Measurements from ENCODE around the gene MED9. TPM values are rescaled to one million over a fixed set of nuclear protein-coding genes. Genes with fewer than 3 reads are reported as not detected.

Gene MED9
- total RNA-seq, 6 donors from 2014 or later: 8.5 to 31.4 (median 13.9) TPM

DNA sequence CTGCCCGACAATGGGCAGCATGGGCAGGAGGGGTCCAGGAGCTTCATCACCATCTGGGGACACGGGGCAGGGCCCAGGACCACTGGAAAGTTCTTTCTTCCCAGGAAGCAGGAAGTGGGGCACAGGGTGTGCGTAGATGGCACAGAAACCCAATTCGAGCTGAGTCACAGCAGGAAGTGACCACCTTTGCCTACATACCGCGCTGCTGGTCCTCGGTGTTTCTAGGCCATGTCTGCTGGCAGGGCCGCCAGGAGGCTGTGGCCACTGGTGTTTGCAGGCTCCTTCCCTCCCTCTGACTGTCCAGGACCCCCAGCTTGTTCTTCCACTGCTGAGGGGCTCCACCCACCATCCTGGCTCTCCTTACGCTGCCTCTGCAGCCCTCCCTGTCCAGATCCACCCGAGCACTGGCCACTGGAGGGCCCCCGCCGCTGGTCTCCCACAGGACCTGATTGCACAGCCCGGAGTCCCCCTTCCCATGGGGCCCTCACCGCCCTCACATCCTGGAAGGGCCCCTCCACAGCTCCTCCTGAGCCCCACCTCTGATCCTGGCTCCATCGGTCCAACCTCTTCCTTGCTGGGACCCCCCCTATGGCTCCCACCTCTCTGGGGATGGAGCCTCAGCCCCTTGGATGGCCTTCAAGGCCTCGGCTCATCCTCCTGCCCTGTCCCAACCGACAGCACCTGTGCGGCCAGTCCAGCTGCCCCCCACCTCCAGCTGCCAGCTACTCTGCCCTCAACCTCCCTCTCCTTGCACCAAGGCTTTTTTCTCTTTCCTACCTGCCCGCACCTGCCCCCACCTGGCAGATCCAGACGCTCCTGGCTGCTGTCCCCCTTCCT, 33.9 kb downstream of the MED9 start:
- no peak for TF ChIP-seq POLR2A (IDR thresholded peaks at IDR 0.05)
- no peak for TF ChIP-seq POLR2AphosphoS5 (IDR thresholded peaks at IDR 0.05)
- TF ChIP-seq, protein P1, sequence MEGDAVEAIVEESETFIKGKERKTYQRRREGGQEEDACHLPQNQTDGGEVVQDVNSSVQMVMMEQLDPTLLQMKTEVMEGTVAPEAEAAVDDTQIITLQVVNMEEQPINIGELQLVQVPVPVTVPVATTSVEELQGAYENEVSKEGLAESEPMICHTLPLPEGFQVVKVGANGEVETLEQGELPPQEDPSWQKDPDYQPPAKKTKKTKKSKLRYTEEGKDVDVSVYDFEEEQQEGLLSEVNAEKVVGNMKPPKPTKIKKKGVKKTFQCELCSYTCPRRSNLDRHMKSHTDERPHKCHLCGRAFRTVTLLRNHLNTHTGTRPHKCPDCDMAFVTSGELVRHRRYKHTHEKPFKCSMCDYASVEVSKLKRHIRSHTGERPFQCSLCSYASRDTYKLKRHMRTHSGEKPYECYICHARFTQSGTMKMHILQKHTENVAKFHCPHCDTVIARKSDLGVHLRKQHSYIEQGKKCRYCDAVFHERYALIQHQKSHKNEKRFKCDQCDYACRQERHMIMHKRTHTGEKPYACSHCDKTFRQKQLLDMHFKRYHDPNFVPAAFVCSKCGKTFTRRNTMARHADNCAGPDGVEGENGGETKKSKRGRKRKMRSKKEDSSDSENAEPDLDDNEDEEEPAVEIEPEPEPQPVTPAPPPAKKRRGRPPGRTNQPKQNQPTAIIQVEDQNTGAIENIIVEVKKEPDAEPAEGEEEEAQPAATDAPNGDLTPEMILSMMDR (IDR thresholded peaks at IDR 0.05): no peak
- TF ChIP-seq EP300 (IDR thresholded peaks at IDR 0.05): no peak

DNA sequence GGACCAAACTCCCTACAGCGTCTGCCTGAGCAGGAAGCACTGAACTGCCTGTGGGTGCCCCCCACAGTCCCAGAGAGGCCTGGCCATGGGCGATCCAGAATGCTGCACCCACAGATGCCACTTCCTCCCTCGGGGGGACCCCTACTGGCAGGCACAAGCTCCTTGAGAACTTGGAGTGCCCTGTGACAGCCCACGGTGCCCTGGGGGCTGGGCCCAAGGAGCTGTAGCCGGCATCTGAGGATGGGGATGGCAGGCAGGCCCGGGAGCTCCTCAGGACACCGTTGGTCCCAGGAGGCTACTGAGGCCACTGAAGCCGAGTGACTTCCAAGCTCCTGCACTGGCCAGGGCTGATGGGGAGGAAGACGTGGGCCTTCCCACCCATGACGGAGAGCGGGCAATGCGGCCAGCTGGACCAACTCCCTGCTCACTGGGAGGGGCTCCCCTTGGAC, 34.5 kb downstream of the MED9 start:
- no peak overlapping the region for H3K27ac ChIP-seq
- DNase-seq (no peak), ATAC-seq (ENCODE audit: low FRiP score in 2 of 2) (no peak)
- no peaks in the 10 kb centered on the region for H3K9me3 ChIP-seq
- H3K36me3 ChIP-seq: no peaks in the 10 kb centered on the region
- H3K27me3 ChIP-seq: no peaks in the 10 kb centered on the region
- WGBS, 2 donors: 76 to 82% methylated on average over 4 to 12 of the region's 12 CpGs
- H3K4me1 ChIP-seq: peaks cover 3 to 10% (median 4%) of the 10 kb centered on the region in 4 donors
- TF ChIP-seq EP300 (IDR thresholded peaks at IDR 0.05): no peak
- TF ChIP-seq POLR2A (IDR thresholded peaks at IDR 0.05): no peak
- TF ChIP-seq, protein P1 (IDR thresholded peaks at IDR 0.05): no peak
- no peak for TF ChIP-seq POLR2AphosphoS5 (IDR thresholded peaks at IDR 0.05)
- no peak overlapping the region for H3K4me3 ChIP-seq

More for the DNA sequence above, 33.9 kb downstream of the MED9 start:
- no peaks in the 10 kb centered on the region for H3K36me3 ChIP-seq
- no peak for ATAC-seq (ENCODE audit: low FRiP score in 2 of 2)
- no peak for DNase-seq
- H3K27me3 ChIP-seq: no peaks in the 10 kb centered on the region
- no peak overlapping the region for H3K4me3 ChIP-seq
- H3K9me3 ChIP-seq: no peaks in the 10 kb centered on the region
- peaks cover 4 to 10% (median 7%) of the 10 kb centered on the region in 4 donors for H3K4me1 ChIP-seq
- H3K27ac ChIP-seq: no peak overlapping the region
- WGBS, 2 donors: 88 to 90% methylated on average over 20 of the region's 20 CpGs

DNA sequence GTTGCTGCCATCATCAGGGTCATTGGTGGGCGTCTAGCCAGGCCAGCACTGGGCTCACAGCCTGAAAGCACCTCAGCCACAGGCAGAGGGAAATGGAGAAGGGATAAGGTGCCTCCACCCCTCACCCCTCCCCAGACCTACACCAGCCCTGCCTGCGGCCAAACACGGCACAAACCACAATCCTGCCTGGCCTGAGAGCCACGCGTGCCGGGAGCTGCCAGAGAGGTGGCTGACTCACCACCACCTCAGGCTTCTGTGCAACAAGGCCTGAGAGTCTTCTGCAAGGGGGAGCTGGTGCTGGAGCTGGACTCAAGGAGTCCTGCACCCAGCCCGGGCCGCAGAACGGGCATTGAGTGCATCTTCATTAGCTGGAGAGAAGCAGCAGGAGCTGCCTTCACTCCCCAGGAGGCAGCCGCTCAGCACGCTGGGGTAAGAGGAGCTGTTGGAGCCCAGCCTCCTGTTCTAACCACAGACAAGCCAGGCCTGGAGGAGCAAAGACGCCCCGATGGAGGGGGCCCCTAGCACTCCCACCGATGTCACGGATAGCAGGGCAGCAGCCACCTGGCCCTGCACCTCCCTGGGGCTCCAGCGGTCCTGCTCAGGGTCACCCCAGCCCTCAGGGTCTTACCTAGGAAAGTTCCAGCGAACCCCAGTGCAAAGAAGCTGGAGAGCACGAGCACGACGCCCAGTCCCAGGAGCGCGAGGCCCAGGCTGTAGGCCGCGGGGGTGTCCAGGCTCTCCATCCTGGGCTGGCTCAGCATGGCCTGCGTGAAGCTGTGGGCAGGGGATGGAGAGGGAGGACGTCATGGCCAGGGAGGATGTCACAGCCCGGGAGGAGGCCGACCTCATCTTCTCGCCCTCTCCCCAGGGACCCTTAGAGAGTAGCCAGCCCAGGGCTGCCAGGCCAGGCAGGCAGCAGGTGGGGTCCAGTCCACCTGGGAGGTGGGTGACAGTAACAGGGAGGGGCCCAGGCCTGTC, 35.4 kb downstream of the MED9 start:
- H3K9me3 ChIP-seq: no peaks in the 10 kb centered on the region
- H3K4me1 ChIP-seq: peaks cover 0 to 3% (median under 1%) of the 10 kb centered on the region in 4 donors
- no peak overlapping the region for H3K4me3 ChIP-seq
- DNase-seq: no peak
- H3K36me3 ChIP-seq: no peaks in the 10 kb centered on the region
- ATAC-seq (ENCODE audit: low FRiP score in 2 of 2): peak in 1 of 2 donors; percentile 52
- H3K27me3 ChIP-seq: no peaks in the 10 kb centered on the region
- no peak overlapping the region for H3K27ac ChIP-seq
- TF ChIP-seq POLR2AphosphoS5 (IDR thresholded peaks at IDR 0.05) (no peak), POLR2A (IDR thresholded peaks at IDR 0.05) (no peak), EP300 (IDR thresholded peaks at IDR 0.05) (no peak)
- 87 to 97% methylated on average over 10 to 16 of the region's 29 CpGs for WGBS, 2 donors

DNA sequence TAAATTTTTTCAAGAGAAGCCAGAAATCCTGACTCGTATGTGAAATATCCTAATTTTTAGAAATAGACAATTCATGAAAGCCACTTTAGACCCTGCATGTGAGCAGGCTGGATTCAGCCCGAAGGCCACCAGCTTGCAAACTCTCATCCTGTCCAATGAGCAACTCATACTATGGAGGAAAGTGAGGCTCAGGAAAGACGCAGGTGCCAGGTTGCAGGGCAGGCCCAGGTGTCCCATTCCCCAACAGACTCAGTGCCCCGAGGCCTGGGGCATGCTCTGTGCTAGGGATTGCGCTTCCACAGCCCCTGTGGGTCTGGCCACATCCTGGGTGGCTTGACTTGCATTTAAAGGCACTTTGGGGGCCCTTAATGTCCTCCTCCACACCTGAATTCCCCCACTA, 36.1 kb downstream of the MED9 start:
- ATAC-seq (ENCODE audit: low FRiP score in 2 of 2) (no peak), DNase-seq (no peak)
- no peaks in the 10 kb centered on the region for H3K36me3 ChIP-seq
- H3K4me1 ChIP-seq: no peaks in the 10 kb centered on the region
- TF ChIP-seq, protein P1 (IDR thresholded peaks at IDR 0.05): no peak
- TF ChIP-seq EP300 (IDR thresholded peaks at IDR 0.05): no peak
- no peaks in the 10 kb centered on the region for H3K9me3 ChIP-seq
- no peak overlapping the region for H3K27ac ChIP-seq
- H3K27me3 ChIP-seq: no peaks in the 10 kb centered on the region
- WGBS, 2 donors: 91 to 94% methylated on average over 5 of the region's 5 CpGs
- no peak overlapping the region for H3K4me3 ChIP-seq

DNA sequence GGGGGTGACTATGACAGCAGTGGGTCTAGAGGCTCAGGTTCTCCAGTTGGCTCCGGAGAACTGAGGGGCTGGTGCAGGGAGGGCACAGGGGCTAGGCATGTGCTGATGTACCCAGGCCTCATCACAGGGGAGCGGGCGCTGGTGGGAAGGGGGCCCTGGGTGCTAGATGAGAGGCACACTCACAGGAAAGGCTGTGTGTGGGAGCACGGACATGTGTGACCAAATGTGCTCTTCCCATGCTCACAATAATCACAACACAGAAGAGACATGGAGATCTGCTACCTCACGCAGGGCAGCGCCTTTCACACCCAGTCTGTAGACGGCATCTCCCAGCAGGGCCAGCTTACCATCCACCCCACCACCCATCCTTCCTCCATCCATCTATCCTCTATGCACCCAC, 36.8 kb downstream of the MED9 start:
- H3K4me3 ChIP-seq: no peak overlapping the region
- H3K4me1 ChIP-seq: no peaks in the 10 kb centered on the region
- no peaks in the 10 kb centered on the region for H3K27me3 ChIP-seq
- DNase-seq (no peak), ATAC-seq (ENCODE audit: low FRiP score in 2 of 2) (no peak)
- H3K27ac ChIP-seq: no peak overlapping the region
- no peaks in the 10 kb centered on the region for H3K9me3 ChIP-seq
- 92 to 94% methylated on average over 7 of the region's 7 CpGs for WGBS, 2 donors
- H3K36me3 ChIP-seq: no peaks in the 10 kb centered on the region
- no peak for TF ChIP-seq POLR2A (IDR thresholded peaks at IDR 0.05)
- no peak for TF ChIP-seq EP300 (IDR thresholded peaks at IDR 0.05)
- no peak for TF ChIP-seq POLR2AphosphoS5 (IDR thresholded peaks at IDR 0.05)
- TF ChIP-seq, protein P1 (IDR thresholded peaks at IDR 0.05): no peak

Measured in upper lobe of left lung (tissue), 6 donors.